ENCODE data around the gene RTTN. TPM values are rescaled to one million over a fixed set of nuclear protein-coding genes. Genes with fewer than 3 reads are reported as not detected.

RTTN gene
- total and polyA plus RNA-seq, 2 experiments from 2014 or later = 7.2 to 31.0 TPM

DNA sequence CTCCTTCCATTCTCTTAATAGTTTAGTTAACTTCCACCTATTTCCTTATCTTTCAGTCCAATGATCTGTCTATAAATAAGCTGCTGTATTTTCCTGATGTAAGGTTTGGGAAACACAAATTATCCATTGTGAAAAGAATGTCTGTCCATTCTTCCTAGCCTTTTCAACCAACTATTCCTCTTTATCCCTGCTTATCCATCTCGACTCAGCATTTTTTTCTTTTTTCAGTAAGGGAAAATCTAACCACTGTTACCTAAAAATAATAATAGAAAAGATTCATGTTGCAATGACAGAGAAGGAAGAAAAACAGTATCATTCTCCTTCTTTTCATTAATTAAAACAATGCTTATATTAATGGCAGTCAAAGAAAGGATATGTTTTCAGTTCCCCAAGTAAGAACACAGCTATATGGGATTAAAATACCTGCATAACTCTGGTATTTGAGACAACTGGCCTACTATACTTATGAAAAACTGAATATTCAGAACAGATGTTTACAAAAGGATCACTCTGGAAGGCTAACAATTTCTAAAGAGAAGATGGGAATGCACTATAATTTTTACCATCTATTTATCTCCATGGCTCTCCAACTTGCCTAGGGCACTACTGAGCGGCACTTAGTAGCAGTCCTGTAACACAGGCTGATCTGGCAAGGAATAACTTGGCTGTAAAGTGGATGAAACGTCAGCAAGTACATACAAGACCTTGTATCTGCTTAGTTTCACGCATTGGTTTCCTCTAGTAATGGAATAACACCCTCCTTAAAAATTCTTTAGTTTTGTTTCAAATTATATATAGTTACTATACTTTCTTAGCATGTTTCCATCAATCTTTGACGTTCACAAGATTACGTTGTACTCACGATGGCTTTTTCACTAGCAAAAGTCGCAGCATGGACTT, 57.2 kb downstream of the RTTN start (continued):
- TF ChIP-seq POLR2AphosphoS5 (IDR thresholded peaks at IDR 0.05; ENCODE audit: low read depth) = no peak
- TF ChIP-seq, protein P1, sequence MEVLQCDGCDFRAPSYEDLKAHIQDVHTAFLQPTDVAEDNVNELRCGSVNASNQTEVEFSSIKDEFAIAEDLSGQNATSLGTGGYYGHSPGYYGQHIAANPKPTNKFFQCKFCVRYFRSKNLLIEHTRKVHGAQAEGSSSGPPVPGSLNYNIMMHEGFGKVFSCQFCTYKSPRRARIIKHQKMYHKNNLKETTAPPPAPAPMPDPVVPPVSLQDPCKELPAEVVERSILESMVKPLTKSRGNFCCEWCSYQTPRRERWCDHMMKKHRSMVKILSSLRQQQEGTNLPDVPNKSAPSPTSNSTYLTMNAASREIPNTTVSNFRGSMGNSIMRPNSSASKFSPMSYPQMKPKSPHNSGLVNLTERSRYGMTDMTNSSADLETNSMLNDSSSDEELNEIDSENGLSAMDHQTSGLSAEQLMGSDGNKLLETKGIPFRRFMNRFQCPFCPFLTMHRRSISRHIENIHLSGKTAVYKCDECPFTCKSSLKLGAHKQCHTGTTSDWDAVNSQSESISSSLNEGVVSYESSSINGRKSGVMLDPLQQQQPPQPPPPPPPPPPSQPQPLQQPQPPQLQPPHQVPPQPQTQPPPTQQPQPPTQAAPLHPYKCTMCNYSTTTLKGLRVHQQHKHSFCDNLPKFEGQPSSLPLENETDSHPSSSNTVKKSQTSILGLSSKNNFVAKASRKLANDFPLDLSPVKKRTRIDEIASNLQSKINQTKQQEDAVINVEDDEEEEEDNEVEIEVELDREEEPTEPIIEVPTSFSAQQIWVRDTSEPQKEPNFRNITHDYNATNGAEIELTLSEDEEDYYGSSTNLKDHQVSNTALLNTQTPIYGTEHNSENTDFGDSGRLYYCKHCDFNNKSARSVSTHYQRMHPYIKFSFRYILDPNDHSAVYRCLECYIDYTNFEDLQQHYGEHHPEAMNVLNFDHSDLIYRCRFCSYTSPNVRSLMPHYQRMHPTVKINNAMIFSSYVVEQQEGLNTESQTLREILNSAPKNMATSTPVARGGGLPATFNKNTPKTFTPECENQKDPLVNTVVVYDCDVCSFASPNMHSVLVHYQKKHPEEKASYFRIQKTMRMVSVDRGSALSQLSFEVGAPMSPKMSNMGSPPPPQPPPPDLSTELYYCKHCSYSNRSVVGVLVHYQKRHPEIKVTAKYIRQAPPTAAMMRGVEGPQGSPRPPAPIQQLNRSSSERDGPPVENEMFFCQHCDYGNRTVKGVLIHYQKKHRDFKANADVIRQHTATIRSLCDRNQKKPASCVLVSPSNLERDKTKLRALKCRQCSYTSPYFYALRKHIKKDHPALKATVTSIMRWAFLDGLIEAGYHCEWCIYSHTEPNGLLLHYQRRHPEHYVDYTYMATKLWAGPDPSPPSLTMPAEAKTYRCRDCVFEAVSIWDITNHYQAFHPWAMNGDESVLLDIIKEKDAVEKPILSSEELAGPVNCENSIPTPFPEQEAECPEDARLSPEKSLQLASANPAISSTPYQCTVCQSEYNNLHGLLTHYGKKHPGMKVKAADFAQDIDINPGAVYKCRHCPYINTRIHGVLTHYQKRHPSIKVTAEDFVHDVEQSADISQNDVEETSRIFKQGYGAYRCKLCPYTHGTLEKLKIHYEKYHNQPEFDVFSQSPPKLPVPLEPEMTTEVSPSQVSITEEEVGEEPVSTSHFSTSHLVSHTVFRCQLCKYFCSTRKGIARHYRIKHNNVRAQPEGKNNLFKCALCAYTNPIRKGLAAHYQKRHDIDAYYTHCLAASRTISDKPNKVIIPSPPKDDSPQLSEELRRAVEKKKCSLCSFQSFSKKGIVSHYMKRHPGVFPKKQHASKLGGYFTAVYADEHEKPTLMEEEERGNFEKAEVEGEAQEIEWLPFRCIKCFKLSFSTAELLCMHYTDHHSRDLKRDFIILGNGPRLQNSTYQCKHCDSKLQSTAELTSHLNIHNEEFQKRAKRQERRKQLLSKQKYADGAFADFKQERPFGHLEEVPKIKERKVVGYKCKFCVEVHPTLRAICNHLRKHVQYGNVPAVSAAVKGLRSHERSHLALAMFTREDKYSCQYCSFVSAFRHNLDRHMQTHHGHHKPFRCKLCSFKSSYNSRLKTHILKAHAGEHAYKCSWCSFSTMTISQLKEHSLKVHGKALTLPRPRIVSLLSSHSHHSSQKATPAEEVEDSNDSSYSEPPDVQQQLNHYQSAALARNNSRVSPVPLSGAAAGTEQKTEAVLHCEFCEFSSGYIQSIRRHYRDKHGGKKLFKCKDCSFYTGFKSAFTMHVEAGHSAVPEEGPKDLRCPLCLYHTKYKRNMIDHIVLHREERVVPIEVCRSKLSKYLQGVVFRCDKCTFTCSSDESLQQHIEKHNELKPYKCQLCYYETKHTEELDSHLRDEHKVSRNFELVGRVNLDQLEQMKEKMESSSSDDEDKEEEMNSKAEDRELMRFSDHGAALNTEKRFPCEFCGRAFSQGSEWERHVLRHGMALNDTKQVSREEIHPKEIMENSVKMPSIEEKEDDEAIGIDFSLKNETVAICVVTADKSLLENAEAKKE (CRISPR knock-in tag; IDR thresholded peaks at IDR 0.05) = no peak

DNA sequence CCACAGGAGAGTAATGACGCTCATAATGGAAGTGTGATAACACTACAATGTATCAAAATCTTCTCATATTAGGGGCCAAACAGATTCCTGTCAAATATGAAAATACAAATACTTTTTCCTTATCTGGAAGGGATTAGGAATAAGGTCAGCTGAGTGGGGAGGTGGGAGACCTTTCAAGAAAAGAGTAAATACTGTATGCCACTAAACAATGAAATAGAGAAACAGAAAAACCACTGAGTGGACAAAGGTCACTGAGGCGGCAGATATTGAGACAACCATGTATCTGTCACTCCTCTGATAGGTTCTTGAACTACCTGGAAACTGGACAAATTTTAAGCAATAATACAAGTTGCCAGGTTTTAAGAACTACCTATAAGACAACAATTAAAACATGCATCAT, 59.3 kb downstream of the RTTN start:
- Mint-ChIP-seq H3K36me3 (ENCODE audit: low read depth) (peaks cover 15% of the 10 kb centered on the region), H3K4me3 (no peak overlapping the region), H3K4me1 (no peaks in the 10 kb centered on the region), H3K27ac (no peak overlapping the region), H3K27me3 (ENCODE audit: insufficient read depth, low read depth, poor library complexity) (no peaks in the 10 kb centered on the region), H3K9me3 (no peaks in the 10 kb centered on the region)
- no peaks in the 10 kb centered on the region for H3K27me3 ChIP-seq (ENCODE audit: insufficient read depth)
- no peaks in the 10 kb centered on the region for H3F3A ChIP-seq (replicated peaks; ENCODE audit: low read depth)
- no peak overlapping the region for H2AFZ ChIP-seq
- H3K36me3 ChIP-seq (ENCODE audit: insufficient read depth) = no peaks in the 10 kb centered on the region
- no peak for DNase-seq (ENCODE audit: low spot score)
- no peak for ATAC-seq
- no peaks in the 10 kb centered on the region for H3K79me2 ChIP-seq (replicated peaks; ENCODE audit: insufficient read depth)
- no peaks in the 10 kb centered on the region for H4K20me1 ChIP-seq (replicated peaks; ENCODE audit: insufficient read depth)
- no peak overlapping the region for H3K27ac ChIP-seq (ENCODE audit: low read depth)
- no peak overlapping the region for H3K4me3 ChIP-seq
- no peak overlapping the region for H3K4me2 ChIP-seq
- no peaks in the 10 kb centered on the region for H3K9me2 ChIP-seq (ENCODE audit: insufficient read depth)
- H3K4me1 ChIP-seq (ENCODE audit: insufficient read depth) = no peaks in the 10 kb centered on the region
- TF ChIP-seq ZNF114 (CRISPR knock-in tag; IDR thresholded peaks at IDR 0.05) (no peak), ZNF331 (CRISPR knock-in tag; IDR thresholded peaks at IDR 0.05; ENCODE audit: low read depth) (no peak), POLR2AphosphoS5 (IDR thresholded peaks at IDR 0.05; ENCODE audit: low read depth) (no peak), JUNB (IDR thresholded peaks at IDR 0.05; ENCODE audit: unreplicated experiment) (no peak), EZH2 (IDR thresholded peaks at IDR 0.05; ENCODE audit: low read depth, unreplicated experiment) (no peak), STAT1 (IDR thresholded peaks at IDR 0.05; ENCODE audit: unreplicated experiment) (no peak), NANOG (IDR thresholded peaks at IDR 0.05; ENCODE audit: borderline replicate concordance) (no peak)
- TF ChIP-seq, protein P1 (CRISPR knock-in tag; IDR thresholded peaks at IDR 0.05) = no peak

Data from GM23338 (cell line).